Ovary (tissue), 3 donors: ENCODE data around the gene FABP7.

ENCODE experiments used
- EP300 ChIP-seq: sonication (generic); formaldehyde crosslinking; IDR thresholded peaks from one replicate; pipeline ENCODE4 v1.6.1; 2017; ENCODE audit warnings: antibody characterized with exemption
- POLR2A ChIP-seq: fragments of 450-650 bp; IDR thresholded peaks from one replicate; pipeline ENCODE4 v1.6.1; 2017; ENCODE audit warnings: antibody characterized with exemption, mild to moderate bottlenecking, moderate library complexity
- TF ChIP-seq, protein P1 (sequence below), 3 donors: fragments of 450-650 bp in 2 of 3; fragments of 200-600 bp in 1 of 3; IDR thresholded peaks; one replicate each; pipeline versions ENCODE4 v1.5.1 to v1.8.0; 2016 to 2022; ENCODE audit warnings: antibody characterized with exemption in 3 of 3, mild to moderate bottlenecking in 1 of 3
- donor health status: DM: no; HTN: no; CAD: no.

GRCh38 chr6:122770835-122771601, 8.5 kb upstream of the FABP7 start:
- TF ChIP-seq, protein P1, sequence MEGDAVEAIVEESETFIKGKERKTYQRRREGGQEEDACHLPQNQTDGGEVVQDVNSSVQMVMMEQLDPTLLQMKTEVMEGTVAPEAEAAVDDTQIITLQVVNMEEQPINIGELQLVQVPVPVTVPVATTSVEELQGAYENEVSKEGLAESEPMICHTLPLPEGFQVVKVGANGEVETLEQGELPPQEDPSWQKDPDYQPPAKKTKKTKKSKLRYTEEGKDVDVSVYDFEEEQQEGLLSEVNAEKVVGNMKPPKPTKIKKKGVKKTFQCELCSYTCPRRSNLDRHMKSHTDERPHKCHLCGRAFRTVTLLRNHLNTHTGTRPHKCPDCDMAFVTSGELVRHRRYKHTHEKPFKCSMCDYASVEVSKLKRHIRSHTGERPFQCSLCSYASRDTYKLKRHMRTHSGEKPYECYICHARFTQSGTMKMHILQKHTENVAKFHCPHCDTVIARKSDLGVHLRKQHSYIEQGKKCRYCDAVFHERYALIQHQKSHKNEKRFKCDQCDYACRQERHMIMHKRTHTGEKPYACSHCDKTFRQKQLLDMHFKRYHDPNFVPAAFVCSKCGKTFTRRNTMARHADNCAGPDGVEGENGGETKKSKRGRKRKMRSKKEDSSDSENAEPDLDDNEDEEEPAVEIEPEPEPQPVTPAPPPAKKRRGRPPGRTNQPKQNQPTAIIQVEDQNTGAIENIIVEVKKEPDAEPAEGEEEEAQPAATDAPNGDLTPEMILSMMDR (IDR thresholded peaks at IDR 0.05), result no peak
- TF ChIP-seq POLR2A (no peak), EP300 (no peak)
